ENCODE measurements around the gene SMU1. TPM values are rescaled to one million over a fixed set of nuclear protein-coding genes. Genes with fewer than 3 reads are reported as not detected.

The SMU1 gene
- total and polyA plus RNA-seq, 2 of the 13 experiments (the other 11 are each of a cell fraction or from before 2014, with no cell fraction given): 12.9 to 36.6 TPM

- Histone ChIP-seq H3K4me2 (ENCODE audit: low read depth, low read length) (peak overlapping the region; percentile 74), H3K36me3 (replicated peaks in 1 of 2; ENCODE audit: control insufficient read depth in 1 of 2, insufficient read depth in 2 of 2, low read length in 2 of 2) (no peaks in the 10 kb centered on the region), H3K27me3 (ENCODE audit: control insufficient read depth in 1 of 2, insufficient read depth in 2 of 2, low read length in 2 of 2) (no peaks in the 10 kb centered on the region; a peak in 1 of 5 replicates), H3K9me3 (ENCODE audit: low read length) (no peaks in the 10 kb centered on the region), H2AFZ (ENCODE audit: low read length) (peak overlapping the region; percentile 65), H3K4me1 (ENCODE audit: insufficient read depth, low read length) (peaks cover 33% of the 10 kb centered on the region), H4K20me1 (ENCODE audit: insufficient read depth, low read length) (no peaks in the 10 kb centered on the region), H3K79me2 (ENCODE audit: insufficient read depth, low read length) (peaks cover 2% of the 10 kb centered on the region), H3K9ac (ENCODE audit: insufficient read depth, low read depth, low read length) (peak overlapping the region; percentile 16; the same call in 1 of the 2 replicates), H3K27ac (ENCODE audit: extremely low read length, insufficient read depth, low read length) (no peak overlapping the region), H3K4me3 (replicated peaks in 1 of 3; ENCODE audit: insufficient read depth in 1 of 3, low read depth in 2 of 3, low read length in 3 of 3) (peak overlapping the region in 2 of 3 experiments; percentile 29 to 34; a peak in 2 of 6 replicates)
- ChIA-PET CTCF (ENCODE audit: low intra/inter-chr PET ratio, low total read pairs) (interaction anchor here (3.2 to 3.4 kb wide), 2 partner anchors 90 to 143 kb away, joined by 13 to 80 read pairs; no protein-coding TSS in a partner anchor), POLR2A (no interaction called here)
- no TSS peak for BruUV-seq (replicated peaks)
- ATAC-seq: peak; percentile 69
- 1% methylated on average over 9 of the region's 9 CpGs for WGBS (ENCODE audit: low lambda C conversion rate)
- intact Hi-C loops (cut with micrococcal nuclease; ENCODE audit: unreplicated experiment) (loop anchor here (1.0 kb wide), 1 partner anchor 144 kb away; no protein-coding TSS in a partner anchor), in situ Hi-C loops (cut with HindIII; ENCODE audit: extremely low pct_ligation_motif_present, low pct_unique_long_range_greater_than_20kb) (loop anchor here (5.0 kb wide), 1 partner anchor 146 kb away; no protein-coding TSS in a partner anchor)
- peak; percentile 87 for FAIRE-seq
- DNase-seq (ENCODE audit: low spot score): peak; percentile 79
- TF ChIP-seq NCOA1 (CRISPR knock-in tag; IDR thresholded peaks at IDR 0.05) (no peak), ZNF543 (CRISPR knock-in tag; IDR thresholded peaks at IDR 0.05) (0 out of 2 replicates have a peak, but pooled peaks have one; percentile 64), ZNF296 (CRISPR knock-in tag; conservative IDR thresholded peaks at IDR 0.05) (no peak), ZNF644 (CRISPR knock-in tag; IDR thresholded peaks at IDR 0.05; ENCODE audit: low read depth) (no peak), ZFP36L2 (CRISPR knock-in tag; IDR thresholded peaks at IDR 0.05) (no peak), ZNF776 (CRISPR knock-in tag; IDR thresholded peaks at IDR 0.05) (no peak), ZNF468 (CRISPR knock-in tag; IDR thresholded peaks at IDR 0.05) (no peak), SMAD1 (CRISPR knock-in tag; IDR thresholded peaks at IDR 0.05; ENCODE audit: borderline replicate concordance, low read depth) (no peak), KAT8 (CRISPR knock-in tag; IDR thresholded peaks at IDR 0.05) (peak; percentile 59; the same call in 1 of the 2 replicates), DBP (CRISPR knock-in tag; IDR thresholded peaks at IDR 0.05; ENCODE audit: not compliant biosample characterization) (no peak), PHF20 (CRISPR knock-in tag; IDR thresholded peaks at IDR 0.05) (no peak), PHB2 (IDR thresholded peaks at IDR 0.05; ENCODE audit: partially characterized antibody) (no peak)
- TF ChIP-seq, protein P1, sequence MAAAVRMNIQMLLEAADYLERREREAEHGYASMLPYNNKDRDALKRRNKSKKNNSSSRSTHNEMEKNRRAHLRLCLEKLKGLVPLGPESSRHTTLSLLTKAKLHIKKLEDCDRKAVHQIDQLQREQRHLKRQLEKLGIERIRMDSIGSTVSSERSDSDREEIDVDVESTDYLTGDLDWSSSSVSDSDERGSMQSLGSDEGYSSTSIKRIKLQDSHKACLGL (CRISPR knock-in tag; IDR thresholded peaks at IDR 0.05): no peak
- TF ChIP-seq, protein P2, sequence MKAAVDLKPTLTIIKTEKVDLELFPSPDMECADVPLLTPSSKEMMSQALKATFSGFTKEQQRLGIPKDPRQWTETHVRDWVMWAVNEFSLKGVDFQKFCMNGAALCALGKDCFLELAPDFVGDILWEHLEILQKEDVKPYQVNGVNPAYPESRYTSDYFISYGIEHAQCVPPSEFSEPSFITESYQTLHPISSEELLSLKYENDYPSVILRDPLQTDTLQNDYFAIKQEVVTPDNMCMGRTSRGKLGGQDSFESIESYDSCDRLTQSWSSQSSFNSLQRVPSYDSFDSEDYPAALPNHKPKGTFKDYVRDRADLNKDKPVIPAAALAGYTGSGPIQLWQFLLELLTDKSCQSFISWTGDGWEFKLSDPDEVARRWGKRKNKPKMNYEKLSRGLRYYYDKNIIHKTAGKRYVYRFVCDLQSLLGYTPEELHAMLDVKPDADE (CRISPR knock-in tag; IDR thresholded peaks at IDR 0.05): no peak
- TF ChIP-seq, protein P3, sequence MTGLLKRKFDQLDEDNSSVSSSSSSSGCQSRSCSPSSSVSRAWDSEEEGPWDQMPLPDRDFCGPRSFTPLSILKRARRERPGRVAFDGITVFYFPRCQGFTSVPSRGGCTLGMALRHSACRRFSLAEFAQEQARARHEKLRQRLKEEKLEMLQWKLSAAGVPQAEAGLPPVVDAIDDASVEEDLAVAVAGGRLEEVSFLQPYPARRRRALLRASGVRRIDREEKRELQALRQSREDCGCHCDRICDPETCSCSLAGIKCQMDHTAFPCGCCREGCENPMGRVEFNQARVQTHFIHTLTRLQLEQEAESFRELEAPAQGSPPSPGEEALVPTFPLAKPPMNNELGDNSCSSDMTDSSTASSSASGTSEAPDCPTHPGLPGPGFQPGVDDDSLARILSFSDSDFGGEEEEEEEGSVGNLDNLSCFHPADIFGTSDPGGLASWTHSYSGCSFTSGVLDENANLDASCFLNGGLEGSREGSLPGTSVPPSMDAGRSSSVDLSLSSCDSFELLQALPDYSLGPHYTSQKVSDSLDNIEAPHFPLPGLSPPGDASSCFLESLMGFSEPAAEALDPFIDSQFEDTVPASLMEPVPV (CRISPR knock-in tag; IDR thresholded peaks at IDR 0.05): no peak
- TF ChIP-seq, protein P4, sequence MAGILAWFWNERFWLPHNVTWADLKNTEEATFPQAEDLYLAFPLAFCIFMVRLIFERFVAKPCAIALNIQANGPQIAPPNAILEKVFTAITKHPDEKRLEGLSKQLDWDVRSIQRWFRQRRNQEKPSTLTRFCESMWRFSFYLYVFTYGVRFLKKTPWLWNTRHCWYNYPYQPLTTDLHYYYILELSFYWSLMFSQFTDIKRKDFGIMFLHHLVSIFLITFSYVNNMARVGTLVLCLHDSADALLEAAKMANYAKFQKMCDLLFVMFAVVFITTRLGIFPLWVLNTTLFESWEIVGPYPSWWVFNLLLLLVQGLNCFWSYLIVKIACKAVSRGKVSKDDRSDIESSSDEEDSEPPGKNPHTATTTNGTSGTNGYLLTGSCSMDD (CRISPR knock-in tag; IDR thresholded peaks at IDR 0.05): no peak
- TF ChIP-seq, protein P5, sequence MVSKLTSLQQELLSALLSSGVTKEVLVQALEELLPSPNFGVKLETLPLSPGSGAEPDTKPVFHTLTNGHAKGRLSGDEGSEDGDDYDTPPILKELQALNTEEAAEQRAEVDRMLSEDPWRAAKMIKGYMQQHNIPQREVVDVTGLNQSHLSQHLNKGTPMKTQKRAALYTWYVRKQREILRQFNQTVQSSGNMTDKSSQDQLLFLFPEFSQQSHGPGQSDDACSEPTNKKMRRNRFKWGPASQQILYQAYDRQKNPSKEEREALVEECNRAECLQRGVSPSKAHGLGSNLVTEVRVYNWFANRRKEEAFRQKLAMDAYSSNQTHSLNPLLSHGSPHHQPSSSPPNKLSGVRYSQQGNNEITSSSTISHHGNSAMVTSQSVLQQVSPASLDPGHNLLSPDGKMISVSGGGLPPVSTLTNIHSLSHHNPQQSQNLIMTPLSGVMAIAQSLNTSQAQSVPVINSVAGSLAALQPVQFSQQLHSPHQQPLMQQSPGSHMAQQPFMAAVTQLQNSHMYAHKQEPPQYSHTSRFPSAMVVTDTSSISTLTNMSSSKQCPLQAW (CRISPR knock-in tag; IDR thresholded peaks at IDR 0.05): 0 out of 2 replicates have a peak, but pooled peaks have one; percentile 34
Observed at GRCh38 chr9:33081128-33081851, 4.8 kb upstream of the SMU1 start.
